Activated CD4-positive, CD25-positive, alpha-beta regulatory T cell treated with anti-CD3 and anti-CD28 coated beads, Interleukin-2, amount 50 U/mL, for 24 hours (primary cell): ENCODE results near the gene TNS1.

ENCODE experiments used
- ATAC-seq, 2 donors: fragments of 150-1000 bp; cut with Tn5 transposase; one replicate each; pipeline ENCODE4 v1.10.0; 2021; ENCODE audit warnings: mild to moderate bottlenecking in 1 of 2, moderate library complexity in 1 of 2

TNS1 gene

GRCh38 chr2:217979151-217979811 lies 23.5 kb downstream of the TNS1 start:
- ATAC-seq = no peak

GRCh38 chr2:217978536-217979150 lies 24.2 kb downstream of the TNS1 start:
- ATAC-seq = no peak

- ATAC-seq = no peak
Observed at GRCh38 chr2:217977840-217978535, 24.8 kb downstream of the TNS1 start.

DNA sequence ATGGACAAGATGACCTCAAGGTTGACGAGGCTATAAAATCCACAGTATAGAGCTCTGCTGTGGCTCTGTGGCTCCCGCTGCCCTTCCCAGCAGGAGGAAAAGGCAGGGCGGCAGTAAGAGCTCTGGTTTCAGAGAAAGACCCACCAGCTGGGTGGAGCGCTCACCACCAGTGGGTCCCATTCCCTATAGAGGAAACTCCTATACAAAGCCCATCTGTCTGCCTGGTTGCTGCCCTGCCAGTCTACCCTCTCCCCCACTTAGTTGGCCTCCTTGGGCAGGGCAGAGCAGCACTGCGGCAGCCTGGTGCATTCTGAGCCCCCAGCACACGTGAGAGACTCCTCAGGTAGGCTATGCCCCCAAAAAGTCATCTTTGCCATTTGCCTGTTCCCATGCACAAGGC lies 26.5 kb downstream of the TNS1 start:
- no peak for ATAC-seq

GRCh38 chr2:217975626-217976025 lies 27.2 kb downstream of the TNS1 start:
- no peak for ATAC-seq

GRCh38 chr2:217974389-217975005 lies 28.3 kb downstream of the TNS1 start:
- ATAC-seq = no peak

- no peak for ATAC-seq
Observed at GRCh38 chr2:217973008-217973787, 29.6 kb downstream of the TNS1 start.

- ATAC-seq = no peak
Observed at GRCh38 chr2:217972490-217972889, 30.3 kb downstream of the TNS1 start.

DNA sequence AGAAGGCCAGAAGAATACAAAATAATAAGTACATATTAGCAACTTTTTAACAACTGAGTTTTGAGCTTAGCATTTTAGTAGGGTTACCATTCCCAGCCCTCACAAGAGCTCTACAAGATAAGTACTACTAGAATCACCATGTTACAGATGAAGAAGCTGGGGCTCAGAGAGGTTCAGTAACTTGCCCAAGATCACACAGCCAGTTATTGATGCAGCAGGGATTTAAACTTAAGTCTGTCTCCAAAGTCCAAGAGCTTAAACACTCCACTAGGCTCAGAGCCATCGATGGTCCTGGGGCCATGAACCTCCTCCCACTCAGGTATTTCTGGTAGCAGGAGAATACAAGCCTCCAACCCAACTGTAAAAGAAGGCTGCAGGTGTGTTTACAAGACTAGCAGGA lies 30.8 kb downstream of the TNS1 start:
- no peak for ATAC-seq

DNA sequence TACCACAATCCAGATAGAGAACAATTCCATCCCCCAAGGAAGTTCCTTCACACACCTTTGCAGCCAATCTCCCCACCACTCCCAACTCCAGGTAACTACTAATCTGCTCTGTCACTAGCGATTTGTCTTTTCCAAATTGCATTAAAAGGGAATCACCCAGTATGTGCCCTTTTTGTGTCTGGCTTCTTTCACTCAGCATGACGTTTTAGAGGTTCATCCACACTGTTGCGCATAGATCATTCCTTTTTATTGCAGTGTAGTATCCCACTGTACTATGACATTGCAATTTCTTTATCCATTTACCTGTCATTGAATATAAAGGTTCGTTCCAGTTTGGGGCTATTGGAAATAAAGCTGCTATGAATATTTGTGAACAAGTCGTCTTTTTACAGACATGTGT lies 31.6 kb downstream of the TNS1 start:
- no peak for ATAC-seq

DNA sequence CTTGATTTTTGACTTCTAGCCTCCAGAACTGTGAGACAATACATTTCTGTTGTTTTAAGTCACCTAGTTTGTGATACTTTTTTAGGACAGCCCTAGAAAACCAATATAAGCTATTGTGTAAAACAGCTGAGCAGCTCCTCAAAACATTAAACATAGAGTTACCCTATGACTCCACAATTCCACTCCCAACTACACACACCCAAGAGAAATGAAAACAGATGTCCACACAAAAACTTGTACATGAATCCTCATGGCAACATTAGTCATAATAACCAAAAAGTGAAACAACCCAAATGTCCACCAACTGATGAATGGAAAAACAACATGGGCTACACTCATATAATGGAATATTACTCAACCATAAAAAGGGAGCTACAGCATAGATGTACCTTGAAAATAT lies 32.6 kb downstream of the TNS1 start:
- ATAC-seq = no peak

- ATAC-seq = no peak
Observed at GRCh38 chr2:217969588-217969987, 33.2 kb downstream of the TNS1 start.

DNA sequence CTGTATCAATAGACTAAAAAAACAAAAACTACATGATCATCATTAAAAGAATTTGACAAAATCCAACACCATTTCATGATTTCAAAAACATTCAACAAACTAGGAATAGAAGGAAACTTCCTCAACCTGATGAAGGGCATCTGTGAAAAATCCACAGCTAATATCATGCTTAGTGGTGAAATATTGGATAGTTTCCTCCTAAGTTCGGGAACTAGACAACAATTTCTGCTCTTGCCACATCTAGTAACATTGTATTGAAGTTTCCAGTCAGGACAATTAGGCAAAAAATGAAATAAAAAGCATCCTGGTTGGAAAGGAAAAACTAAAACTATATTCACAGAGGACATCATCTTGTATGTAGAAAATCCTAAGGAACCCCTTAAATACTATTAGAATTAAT lies 34.8 kb downstream of the TNS1 start:
- ATAC-seq = no peak

- ATAC-seq = no peak
Observed at GRCh38 chr2:217966423-217967070, 36.2 kb downstream of the TNS1 start.

DNA sequence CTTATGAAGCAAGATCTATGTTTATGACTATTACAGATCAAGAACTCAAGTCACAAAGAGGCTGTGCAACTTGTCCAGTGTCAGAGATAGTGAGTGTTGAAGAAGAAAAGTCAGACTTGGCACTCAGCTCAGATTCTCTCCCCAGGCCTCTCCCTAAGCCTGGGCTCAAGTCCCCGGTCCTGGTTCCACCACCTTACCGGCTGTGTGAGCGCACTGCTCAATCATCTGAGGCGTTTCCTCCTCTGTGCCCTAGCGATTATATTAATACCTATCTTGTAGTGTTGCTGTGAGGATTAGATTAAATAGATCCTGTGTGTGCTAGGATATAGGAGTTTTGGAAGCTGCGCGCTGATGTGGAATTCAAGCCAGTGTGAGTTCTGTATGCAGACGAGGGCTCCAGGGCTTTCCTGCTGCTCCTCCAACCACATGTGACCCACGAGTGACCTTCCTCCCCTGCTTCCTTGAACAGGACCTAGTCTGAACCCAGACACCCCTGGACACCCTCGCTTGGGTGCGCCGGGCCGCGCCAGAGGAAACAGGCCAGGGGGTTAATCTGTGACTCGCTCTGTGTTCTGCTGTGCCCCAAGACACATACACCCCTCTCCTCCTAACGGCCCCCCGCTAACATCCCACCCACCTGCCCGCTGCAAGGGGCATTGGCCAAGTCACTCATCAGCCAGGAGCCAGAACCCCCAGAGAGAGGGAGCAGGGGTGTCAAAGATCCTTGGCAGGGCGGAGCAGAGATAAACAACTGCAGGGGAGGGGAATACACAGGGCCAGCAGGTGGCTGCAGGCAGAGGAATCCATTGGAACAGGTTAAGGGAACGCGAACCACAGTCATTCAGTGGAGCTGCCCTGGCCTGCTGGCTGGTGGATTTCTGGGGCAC lies 38.3 kb downstream of the TNS1 start:
- no peak for ATAC-seq

GRCh38 chr2:217960351-217960750 lies 42.4 kb downstream of the TNS1 start:
- no peak for ATAC-seq

- ATAC-seq = no peak
Observed at GRCh38 chr2:217959723-217960122, 43.1 kb downstream of the TNS1 start.

DNA sequence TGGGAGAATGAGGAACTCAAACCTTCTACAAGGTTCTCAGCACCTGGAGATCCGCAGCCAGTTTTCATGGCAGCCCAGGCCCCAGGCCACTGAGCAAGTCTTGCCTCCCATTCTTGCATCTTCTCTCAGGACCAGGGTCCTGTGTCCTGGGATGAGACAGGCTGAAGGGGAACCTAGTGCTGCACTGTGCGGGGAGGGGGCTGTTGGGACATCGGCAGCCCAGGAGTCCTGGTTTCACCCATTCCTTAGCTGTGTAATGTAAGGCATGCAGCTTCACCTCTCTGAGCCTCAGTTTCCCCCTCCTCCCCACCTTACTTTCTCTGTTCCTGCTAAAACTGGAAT lies 43.9 kb downstream of the TNS1 start:
- no peak for ATAC-seq

DNA sequence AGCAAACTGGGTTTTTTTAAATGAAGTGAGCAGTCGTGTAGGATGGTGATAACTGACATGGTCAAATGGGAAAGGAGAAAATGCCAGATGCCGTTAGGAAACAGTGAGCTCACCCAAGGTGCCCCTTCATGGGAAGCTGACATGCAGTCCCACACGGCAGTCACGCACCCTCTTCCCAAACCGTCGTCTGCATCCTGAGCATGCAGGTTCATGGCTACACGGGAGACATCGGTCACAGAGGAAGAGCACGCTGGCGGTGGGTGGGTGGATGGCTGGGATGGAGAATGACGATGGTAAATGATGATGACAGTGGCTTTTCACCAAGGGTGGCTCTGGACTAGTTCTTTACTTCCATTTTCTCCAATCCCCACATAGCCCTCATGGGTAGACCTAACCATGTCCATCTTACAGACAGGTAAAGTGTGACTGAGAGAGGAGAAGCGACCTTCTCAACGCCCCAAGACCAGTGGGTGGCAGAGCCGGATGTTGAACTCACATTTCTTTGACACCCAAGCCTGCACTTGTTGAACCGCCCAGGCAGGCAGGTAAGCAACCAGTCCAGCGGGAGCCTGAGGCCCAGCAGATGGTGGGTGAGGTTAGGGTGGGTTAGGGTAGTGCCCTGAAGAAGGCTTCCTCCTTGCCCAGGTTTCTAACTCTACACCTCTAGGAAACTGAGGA lies 44.5 kb downstream of the TNS1 start:
- no peak for ATAC-seq

DNA sequence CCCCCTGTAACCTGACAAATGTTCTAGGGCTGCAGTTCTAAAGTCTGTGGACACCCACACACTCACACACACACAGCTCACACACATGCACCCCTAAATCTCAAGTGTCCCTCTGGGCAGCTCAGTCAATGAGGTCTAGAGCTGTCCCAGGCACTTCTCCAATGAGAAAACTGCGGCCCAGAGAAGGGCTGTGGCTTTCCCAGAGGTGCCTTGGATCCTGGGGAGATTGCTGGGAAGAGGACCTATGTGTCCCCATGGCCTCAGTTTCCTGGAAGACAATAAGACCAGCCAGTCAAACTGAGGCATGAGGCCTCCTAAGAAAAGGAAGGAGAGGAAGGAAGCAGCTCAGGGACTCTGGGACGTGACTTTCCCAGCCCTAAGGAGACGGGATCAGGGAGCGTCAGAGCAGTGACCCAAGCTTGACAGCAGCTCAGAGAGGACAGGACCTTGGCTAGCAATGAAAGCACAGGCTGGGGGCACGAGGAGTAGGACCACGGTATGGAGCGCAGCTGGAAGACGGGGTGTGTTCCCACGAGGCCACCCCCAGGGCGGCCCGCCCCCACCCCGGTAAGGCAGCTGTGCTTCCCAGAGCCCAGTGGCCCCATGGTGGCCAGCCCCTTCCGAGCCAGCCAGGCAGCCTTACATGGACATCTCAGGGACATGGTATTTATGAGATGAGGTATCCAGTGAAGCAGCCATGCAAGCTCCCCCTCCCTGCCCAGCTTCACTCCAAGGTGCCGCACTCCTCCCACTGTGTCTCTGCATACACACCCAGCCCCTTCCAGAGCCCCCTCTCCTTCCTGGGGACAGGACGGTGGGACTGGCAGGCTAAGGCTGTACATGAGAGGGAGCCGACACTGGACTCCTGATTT lies 46.0 kb downstream of the TNS1 start:
- ATAC-seq = no peak
